Breast epithelium (tissue), 3 donors: ENCODE measurements around the gene PTGR2.

ENCODE experiments used
- CTCF ChIP-seq, 3 donors: fragments of 450-650 bp; IDR thresholded peaks; one replicate each; pipeline ENCODE4 v1.5.1; 2016 to 2017; ENCODE audit warnings: antibody characterized with exemption in 3 of 3, mild to moderate bottlenecking in 3 of 3, moderate library complexity in 3 of 3
- POLR2A ChIP-seq: fragments of 450-650 bp; IDR thresholded peaks from one replicate; pipeline ENCODE4 v1.6.1; 2016; ENCODE audit warnings: antibody characterized with exemption, mild to moderate bottlenecking, moderate library complexity
- POLR2AphosphoS5 ChIP-seq, 3 donors: sonication (generic); formaldehyde crosslinking; IDR thresholded peaks; one replicate each; pipeline ENCODE4 v1.6.1; 2017; ENCODE audit warnings: antibody characterized with exemption in 3 of 3

- TF ChIP-seq CTCF (IDR thresholded peaks at IDR 0.05): no peak
- TF ChIP-seq POLR2A: no peak
- TF ChIP-seq POLR2AphosphoS5 (IDR thresholded peaks at IDR 0.05): no peak
Measured at GRCh38 chr14:73807457-73807856, 44.2 kb upstream of the PTGR2 start.
